ENCODE measurements around the gene PTGER2.

Gene PTGER2

GRCh38 chr14:52369305-52369801, 55.2 kb downstream of the PTGER2 start:
- H4K8ac ChIP-seq (ENCODE audit: low read depth, low read length), result no peak overlapping the region
- no peak for DNase-seq (ENCODE audit: low spot score)
- WGBS, 2 donors (ENCODE audit: extremely low coverage in 2 of 2, insufficient read length in 2 of 2, insufficient replicate concordance in 1 of 2), result no CpG with 5 or more reads among the region's 3 CpGs
- H2AFZ ChIP-seq (ENCODE audit: low read length), result no peak overlapping the region
- no peak overlapping the region for H3K18ac ChIP-seq (ENCODE audit: low read length)
- H3K36me3 ChIP-seq (replicated peaks in 1 of 2; ENCODE audit: control insufficient read depth in 2 of 2, insufficient read depth in 2 of 2, low read length in 2 of 2), result no peaks in the 10 kb centered on the region
- no peak overlapping the region for H2AK5ac ChIP-seq (ENCODE audit: low read depth, low read length)
- H3K4me2 ChIP-seq (ENCODE audit: insufficient read depth, low read length, poor library complexity, severe bottlenecking), result no peak overlapping the region
- H2BK15ac ChIP-seq (ENCODE audit: low read length), result no peak overlapping the region
- H4K91ac ChIP-seq (ENCODE audit: low read depth, low read length, poor library complexity), result no peak overlapping the region
- H3K27ac ChIP-seq (replicated peaks; ENCODE audit: low read length), result no peak overlapping the region
- H3K23ac ChIP-seq (ENCODE audit: low read depth, low read length, poor library complexity), result no peak overlapping the region
- no peak overlapping the region for H2BK120ac ChIP-seq (ENCODE audit: low read depth, low read length)
- H3K4me1 ChIP-seq (ENCODE audit: control insufficient read depth in 2 of 2, insufficient read depth in 1 of 2, low read depth in 1 of 2, low read length in 2 of 2), result no peaks in the 10 kb centered on the region
- no peaks in the 10 kb centered on the region for H3K79me1 ChIP-seq (ENCODE audit: low read depth, low read length)
- H3K9ac ChIP-seq (ENCODE audit: low read depth, low read length, poor library complexity), result no peak overlapping the region
- no peak overlapping the region for H3K14ac ChIP-seq (ENCODE audit: low read length)
- no peaks in the 10 kb centered on the region for H3K9me3 ChIP-seq (replicated peaks in 1 of 2; ENCODE audit: control insufficient read depth in 2 of 2, insufficient read depth in 1 of 2, low read depth in 1 of 2, low read length in 2 of 2)
- H3K4ac ChIP-seq (ENCODE audit: low read length), result no peak overlapping the region
- H3K27me3 ChIP-seq (ENCODE audit: control insufficient read depth in 3 of 3, insufficient read depth in 3 of 3, low read depth in 1 of 3, low read length in 3 of 3), result no peaks in the 10 kb centered on the region
- H3K4me3 ChIP-seq (ENCODE audit: low read length in 2 of 2), result no peak overlapping the region
- no peak overlapping the region for H2BK5ac ChIP-seq (ENCODE audit: low read length)
- H2BK12ac ChIP-seq (ENCODE audit: low read length), result no peak overlapping the region

- Histone ChIP-seq H2BK120ac (ENCODE audit: low read depth, low read length) (no peak overlapping the region), H2AK5ac (ENCODE audit: low read depth, low read length) (no peak overlapping the region), H3K4me1 (ENCODE audit: control insufficient read depth in 2 of 2, insufficient read depth in 1 of 2, low read depth in 1 of 2, low read length in 2 of 2) (no peaks in the 10 kb centered on the region), H4K91ac (ENCODE audit: low read depth, low read length, poor library complexity) (no peak overlapping the region), H3K27me3 (ENCODE audit: control insufficient read depth in 3 of 3, insufficient read depth in 3 of 3, low read depth in 1 of 3, low read length in 3 of 3) (no peaks in the 10 kb centered on the region), H3K4me3 (ENCODE audit: low read length in 2 of 2) (no peak overlapping the region), H3K9ac (ENCODE audit: low read depth, low read length, poor library complexity) (no peak overlapping the region), H3K79me1 (ENCODE audit: low read depth, low read length) (no peaks in the 10 kb centered on the region), H2BK15ac (ENCODE audit: low read length) (no peak overlapping the region), H2BK5ac (ENCODE audit: low read length) (no peak overlapping the region), H3K9me3 (replicated peaks in 1 of 2; ENCODE audit: control insufficient read depth in 2 of 2, insufficient read depth in 1 of 2, low read depth in 1 of 2, low read length in 2 of 2) (no peaks in the 10 kb centered on the region), H3K23ac (ENCODE audit: low read depth, low read length, poor library complexity) (no peak overlapping the region), H3K27ac (replicated peaks; ENCODE audit: low read length) (no peak overlapping the region), H3K14ac (ENCODE audit: low read length) (no peak overlapping the region), H4K8ac (ENCODE audit: low read depth, low read length) (no peak overlapping the region), H3K4ac (ENCODE audit: low read length) (no peak overlapping the region), H2AFZ (ENCODE audit: low read length) (no peak overlapping the region), H3K4me2 (ENCODE audit: insufficient read depth, low read length, poor library complexity, severe bottlenecking) (no peak overlapping the region), H3K36me3 (replicated peaks in 1 of 2; ENCODE audit: control insufficient read depth in 2 of 2, insufficient read depth in 2 of 2, low read length in 2 of 2) (no peaks in the 10 kb centered on the region), H3K18ac (ENCODE audit: low read length) (no peak overlapping the region), H2BK12ac (ENCODE audit: low read length) (no peak overlapping the region)
- no peak for DNase-seq (ENCODE audit: low spot score)
- no CpG with 5 or more reads among the region's 4 CpGs for WGBS, 2 donors (ENCODE audit: extremely low coverage in 2 of 2, insufficient read length in 2 of 2, insufficient replicate concordance in 1 of 2)
Measured at GRCh38 chr14:52370406-52370935, 56.4 kb downstream of the PTGER2 start.

DNA sequence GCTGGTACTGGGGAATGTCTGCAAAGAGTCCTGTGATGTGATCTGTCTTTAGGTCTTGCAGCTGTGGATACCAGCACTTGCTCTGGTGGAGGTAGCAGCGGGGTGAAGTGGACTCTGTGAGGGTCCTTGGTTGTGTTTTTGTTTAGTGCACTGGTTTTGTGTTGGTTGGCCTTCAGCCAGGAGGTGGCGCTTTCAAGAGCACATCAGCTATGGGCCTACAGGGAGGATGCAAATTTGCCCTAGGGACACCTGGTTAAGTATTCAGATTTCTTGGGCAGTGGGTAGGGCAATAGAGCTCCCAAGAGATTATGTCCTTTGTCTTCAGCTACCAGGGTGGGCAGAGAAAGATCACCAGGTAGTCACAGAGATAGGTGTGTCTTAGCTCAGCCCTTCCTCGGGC, 63.8 kb downstream of the PTGER2 start:
- Histone ChIP-seq H3K4me1 (ENCODE audit: control insufficient read depth in 2 of 2, insufficient read depth in 1 of 2, low read depth in 1 of 2, low read length in 2 of 2) (no peaks in the 10 kb centered on the region), H4K8ac (ENCODE audit: low read depth, low read length) (no peak overlapping the region), H3K23ac (ENCODE audit: low read depth, low read length, poor library complexity) (no peak overlapping the region), H2BK120ac (ENCODE audit: low read depth, low read length) (no peak overlapping the region), H3K27me3 (ENCODE audit: control insufficient read depth in 3 of 3, insufficient read depth in 3 of 3, low read depth in 1 of 3, low read length in 3 of 3) (no peaks in the 10 kb centered on the region), H3K27ac (replicated peaks; ENCODE audit: low read length) (no peak overlapping the region), H3K79me1 (ENCODE audit: low read depth, low read length) (no peaks in the 10 kb centered on the region), H2AFZ (ENCODE audit: low read length) (no peak overlapping the region), H3K9ac (ENCODE audit: low read depth, low read length, poor library complexity) (no peak overlapping the region), H2BK5ac (ENCODE audit: low read length) (no peak overlapping the region), H3K36me3 (replicated peaks in 1 of 2; ENCODE audit: control insufficient read depth in 2 of 2, insufficient read depth in 2 of 2, low read length in 2 of 2) (no peaks in the 10 kb centered on the region), H3K4me3 (ENCODE audit: low read length in 2 of 2) (no peak overlapping the region), H2AK5ac (ENCODE audit: low read depth, low read length) (no peak overlapping the region), H3K4ac (ENCODE audit: low read length) (no peak overlapping the region), H4K91ac (ENCODE audit: low read depth, low read length, poor library complexity) (no peak overlapping the region), H2BK15ac (ENCODE audit: low read length) (no peak overlapping the region), H2BK12ac (ENCODE audit: low read length) (no peak overlapping the region), H3K14ac (ENCODE audit: low read length) (no peak overlapping the region), H3K4me2 (ENCODE audit: insufficient read depth, low read length, poor library complexity, severe bottlenecking) (no peak overlapping the region), H3K9me3 (replicated peaks in 1 of 2; ENCODE audit: control insufficient read depth in 2 of 2, insufficient read depth in 1 of 2, low read depth in 1 of 2, low read length in 2 of 2) (no peaks in the 10 kb centered on the region), H3K18ac (ENCODE audit: low read length) (no peak overlapping the region)
- no CpG with 5 or more reads among the region's 3 CpGs for WGBS, 2 donors (ENCODE audit: extremely low coverage in 2 of 2, insufficient read length in 2 of 2, insufficient replicate concordance in 1 of 2)
- DNase-seq (ENCODE audit: low spot score), result no peak
